ENCODE data around the gene RAD51B. TPM values are rescaled to one million over a fixed set of nuclear protein-coding genes. Genes with fewer than 3 reads are reported as not detected.

The RAD51B gene
- total RNA-seq, 1 experiment from 2014 or later, result 16.7 TPM

DNA sequence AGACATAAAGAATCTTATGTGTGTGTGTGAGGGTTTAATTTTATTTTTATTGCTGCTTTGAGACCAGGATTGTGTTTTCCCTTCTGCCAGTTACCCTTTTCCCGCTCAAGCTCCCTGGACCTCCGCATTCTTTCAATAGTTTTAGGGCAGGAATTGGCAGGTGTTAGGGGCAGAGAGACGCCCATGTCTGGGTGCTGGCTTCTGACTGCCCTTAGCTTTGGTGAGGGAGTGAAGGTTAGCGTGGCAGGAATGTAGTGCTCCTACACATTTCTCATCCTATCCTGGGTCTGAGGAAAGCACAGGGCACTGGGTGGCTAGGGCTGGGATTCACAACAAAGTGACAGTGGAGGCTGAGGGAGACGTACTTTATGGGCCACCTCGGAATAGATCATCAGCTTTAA, 545.2 kb downstream of the RAD51B start:
- H3K9me3 Mint-ChIP-seq, result no peaks in the 10 kb centered on the region
- no peaks in the 10 kb centered on the region; the same call in 1 of the 2 replicates for H3K27me3 ChIP-seq (ENCODE audit: insufficient read depth, low read length)
- no peak overlapping the region for H4K5ac ChIP-seq (ENCODE audit: insufficient read length, low read depth, low read length)
- no peak overlapping the region for H2BK20ac ChIP-seq (ENCODE audit: low read depth, low read length, poor library complexity, severe bottlenecking)
- H3K36me3 Mint-ChIP-seq (ENCODE audit: insufficient read depth in 1 of 3, low read depth in 3 of 3), result no peaks in the 10 kb centered on the region
- peak overlapping the region; percentile 68 to 80; a peak in 4 of 5 replicates for H3K4me3 Mint-ChIP-seq
- no peak overlapping the region for H3K23ac ChIP-seq (ENCODE audit: insufficient read length, low read depth, low read length)
- H3K79me2 ChIP-seq (ENCODE audit: insufficient read depth, low read length), result no peaks in the 10 kb centered on the region
- H3K79me1 ChIP-seq (ENCODE audit: insufficient read depth, low read depth, low read length, poor library complexity, severe bottlenecking), result no peaks in the 10 kb centered on the region
- no peak overlapping the region for H2BK120ac ChIP-seq (ENCODE audit: low read depth, low read length, poor library complexity, severe bottlenecking)
- peak overlapping the region; percentile 66 for H3K18ac ChIP-seq (ENCODE audit: insufficient read length, low read depth, low read length)
- no peak overlapping the region for H2AK5ac ChIP-seq (ENCODE audit: insufficient read length, low read length)
- peak overlapping the region; percentile 69 for H3K4me2 ChIP-seq (ENCODE audit: insufficient read depth, insufficient read length, low read length)
- H3K9ac ChIP-seq (ENCODE audit: extremely low read depth, insufficient read length, low read length), result no peak overlapping the region
- 0 out of 2 replicates have a peak overlapping the region, but pooled peaks have one; percentile 16 for H3K14ac ChIP-seq (ENCODE audit: insufficient read depth, low read length)
- H3K27me3 Mint-ChIP-seq (ENCODE audit: low read depth), result peaks cover 31% of the 10 kb centered on the region
- no peak overlapping the region for H2AFZ ChIP-seq (ENCODE audit: low read length)
- no peak overlapping the region for H3K56ac ChIP-seq (ENCODE audit: insufficient read length, low read depth, low read length)
- peak overlapping the region; percentile 23 to 82 (median 73); a peak in 6 of 7 replicates for H3K27ac Mint-ChIP-seq
- DNase-seq, result peak; percentile 36
- peaks cover 32 to 35% of the 10 kb centered on the region in 2 experiments for H3K4me1 Mint-ChIP-seq
- H3K27ac ChIP-seq (ENCODE audit: insufficient read length, low read depth, low read length), result no peak overlapping the region
- H4K8ac ChIP-seq (replicated peaks; ENCODE audit: insufficient read length, low read depth, low read length), result no peak overlapping the region
- no peak overlapping the region for H2BK15ac ChIP-seq (ENCODE audit: low read depth, low read length)
- no peak overlapping the region for H4K91ac ChIP-seq (ENCODE audit: insufficient read length, low read depth, low read length)
- H3K4me1 ChIP-seq (ENCODE audit: insufficient read depth, low read length), result peaks cover 2% of the 10 kb centered on the region; the same call in 1 of the 2 replicates
- H2BK12ac ChIP-seq (ENCODE audit: insufficient read length, low read depth, low read length), result peak overlapping the region; percentile 19
- no peak overlapping the region for H2BK5ac ChIP-seq (ENCODE audit: insufficient read length, low read length)
- WGBS (ENCODE audit: extremely low coverage, insufficient read length, low lambda C conversion rate), result no CpG with 5 or more reads among the region's 6 CpGs
- H3K9me3 ChIP-seq (ENCODE audit: control insufficient read depth, low read depth, low read length), result no peaks in the 10 kb centered on the region
- H3K4ac ChIP-seq (ENCODE audit: low read depth, low read length), result no peak overlapping the region
- H3K23me2 ChIP-seq (ENCODE audit: insufficient read length, low read depth, low read length, poor library complexity, severe bottlenecking), result no peaks in the 10 kb centered on the region
- TF ChIP-seq, protein P1, sequence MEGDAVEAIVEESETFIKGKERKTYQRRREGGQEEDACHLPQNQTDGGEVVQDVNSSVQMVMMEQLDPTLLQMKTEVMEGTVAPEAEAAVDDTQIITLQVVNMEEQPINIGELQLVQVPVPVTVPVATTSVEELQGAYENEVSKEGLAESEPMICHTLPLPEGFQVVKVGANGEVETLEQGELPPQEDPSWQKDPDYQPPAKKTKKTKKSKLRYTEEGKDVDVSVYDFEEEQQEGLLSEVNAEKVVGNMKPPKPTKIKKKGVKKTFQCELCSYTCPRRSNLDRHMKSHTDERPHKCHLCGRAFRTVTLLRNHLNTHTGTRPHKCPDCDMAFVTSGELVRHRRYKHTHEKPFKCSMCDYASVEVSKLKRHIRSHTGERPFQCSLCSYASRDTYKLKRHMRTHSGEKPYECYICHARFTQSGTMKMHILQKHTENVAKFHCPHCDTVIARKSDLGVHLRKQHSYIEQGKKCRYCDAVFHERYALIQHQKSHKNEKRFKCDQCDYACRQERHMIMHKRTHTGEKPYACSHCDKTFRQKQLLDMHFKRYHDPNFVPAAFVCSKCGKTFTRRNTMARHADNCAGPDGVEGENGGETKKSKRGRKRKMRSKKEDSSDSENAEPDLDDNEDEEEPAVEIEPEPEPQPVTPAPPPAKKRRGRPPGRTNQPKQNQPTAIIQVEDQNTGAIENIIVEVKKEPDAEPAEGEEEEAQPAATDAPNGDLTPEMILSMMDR (conservative IDR thresholded peaks at IDR 0.05), result no peak
- no peaks in the 10 kb centered on the region for H4K20me1 ChIP-seq (ENCODE audit: control insufficient read depth, insufficient read depth, insufficient read length)
- H3T11ph ChIP-seq (ENCODE audit: low read length), result no peak overlapping the region
